GM21390 (cell line): ENCODE measurements around the gene ABTB1.
"Not testable (repeated sequence)": the region's sequence is repeated elsewhere in the genome, so short reads cannot be mapped to it uniquely, and the experiment has no call there.

ENCODE experiments used
- ATAC-seq: cut with Tn5 transposase; IDR thresholded peaks from one replicate; pipeline ENCODE4 v1.9.1; 2021; ENCODE audit not compliant: unreplicated experiment

ABTB1 gene

DNA sequence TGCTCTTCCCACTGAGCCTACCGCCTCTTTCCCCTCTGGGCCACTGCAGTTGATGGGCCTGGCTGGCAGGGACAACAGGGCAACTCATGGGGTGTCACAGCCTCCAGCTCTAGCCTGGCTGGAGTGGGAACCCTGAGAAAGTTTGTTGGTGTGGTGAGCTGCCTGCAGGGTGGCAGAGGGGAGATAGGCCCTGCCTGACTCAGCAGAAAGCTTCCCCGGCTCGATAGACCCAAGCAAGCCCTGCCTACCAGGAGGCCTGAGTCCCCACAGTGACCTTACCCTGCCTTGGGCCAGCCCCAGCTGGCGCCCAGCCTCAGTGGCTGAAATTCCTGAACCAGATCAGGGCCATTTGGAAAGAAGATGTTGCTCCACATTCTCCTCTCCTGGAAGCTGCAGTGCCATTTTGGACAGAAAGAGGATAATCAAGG is 29.4 kb downstream of the ABTB1 start:
- no peak for ATAC-seq

DNA sequence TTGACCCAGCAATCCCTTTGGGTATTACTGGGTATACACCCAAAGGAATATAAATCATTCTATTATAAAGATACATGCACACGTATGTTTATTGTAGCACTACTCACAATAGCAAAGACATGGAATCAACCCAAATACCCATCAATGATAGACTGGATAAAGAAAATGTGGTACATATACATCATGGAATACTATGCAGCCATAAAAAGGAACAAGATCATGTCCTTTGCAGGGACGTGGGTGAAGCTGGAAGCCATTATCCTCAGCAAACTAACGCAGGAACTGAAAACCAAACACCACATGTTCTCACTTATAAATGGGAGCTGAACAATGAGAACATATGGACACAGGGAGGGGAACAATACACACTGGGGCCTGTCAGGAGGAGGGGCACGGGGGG is 32.1 kb downstream of the ABTB1 start:
- not testable (repeated sequence) for ATAC-seq

DNA sequence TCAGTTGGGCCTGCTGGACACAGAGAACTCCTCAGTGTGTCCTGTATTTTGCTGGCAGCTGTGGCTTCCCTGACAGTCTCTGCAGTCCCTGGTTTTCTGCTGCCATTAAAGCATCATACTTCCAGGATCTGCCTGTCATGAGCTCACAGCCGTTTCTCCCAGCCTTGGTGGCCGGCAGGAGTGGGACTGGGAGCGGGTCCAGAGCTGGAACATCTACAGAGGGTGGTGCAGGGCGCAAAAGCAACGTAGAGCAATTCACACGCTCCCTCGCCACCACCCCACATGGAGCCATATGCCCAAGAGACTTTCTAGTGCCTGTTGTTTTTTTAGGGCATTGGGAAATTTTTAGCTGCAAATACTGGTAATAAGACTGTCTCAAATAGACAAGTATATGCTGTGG is 33.6 kb downstream of the ABTB1 start:
- ATAC-seq = no peak

DNA sequence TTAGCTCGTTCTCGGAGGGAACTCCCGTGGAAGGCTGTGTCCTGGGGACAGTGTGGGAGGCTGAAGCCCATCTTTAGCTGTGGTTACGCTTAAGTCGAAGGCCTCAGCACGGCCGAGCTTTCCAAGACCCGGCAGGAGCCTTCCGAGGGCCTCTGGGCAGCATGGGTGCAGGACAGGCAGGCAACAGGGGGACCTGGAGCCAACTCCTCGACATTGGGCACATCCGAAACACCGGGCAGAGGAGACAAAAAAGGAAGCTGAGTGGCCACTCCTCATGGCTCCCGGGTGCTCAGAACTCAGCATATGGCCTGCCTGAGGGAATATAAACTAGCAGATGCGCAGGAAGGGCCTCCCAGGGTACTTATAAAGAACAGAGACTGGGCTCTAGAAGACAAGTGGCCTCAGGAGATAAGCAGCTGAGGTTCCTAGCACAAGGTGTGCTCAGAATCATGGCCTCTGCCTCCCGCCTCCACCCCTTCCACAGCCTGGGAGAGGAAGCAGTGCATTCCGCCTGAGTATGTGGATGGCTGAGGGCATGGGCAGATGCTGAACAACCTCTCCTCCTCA is 34.1 kb downstream of the ABTB1 start:
- ATAC-seq = no peak

DNA sequence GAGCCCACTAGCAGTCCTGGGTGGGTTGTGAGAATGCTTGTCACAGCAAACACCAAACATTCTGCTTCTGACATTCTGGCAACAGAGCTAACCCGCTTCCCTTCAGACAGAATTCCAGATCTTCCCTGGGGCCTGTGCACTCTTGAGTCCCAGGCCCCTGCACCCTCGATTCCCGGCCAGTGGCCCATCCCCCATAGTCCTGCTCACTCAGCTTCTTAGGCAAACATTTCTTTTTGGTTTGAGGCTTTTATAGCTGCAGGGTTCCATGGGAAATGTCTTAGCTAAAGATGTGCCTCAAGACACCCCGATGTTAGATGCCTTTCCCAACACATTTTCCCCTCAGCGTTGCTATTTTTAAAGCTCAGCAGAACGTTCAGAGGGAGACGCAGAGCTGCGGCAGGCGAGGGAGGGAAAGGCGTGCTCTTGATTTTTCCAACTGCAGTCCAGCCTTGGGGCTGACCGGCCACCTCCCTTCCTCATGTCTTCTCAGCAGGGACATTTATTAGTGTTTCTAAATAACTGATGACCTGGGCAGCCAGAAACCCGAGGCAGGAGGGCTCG is 35.2 kb downstream of the ABTB1 start:
- ATAC-seq = no peak

DNA sequence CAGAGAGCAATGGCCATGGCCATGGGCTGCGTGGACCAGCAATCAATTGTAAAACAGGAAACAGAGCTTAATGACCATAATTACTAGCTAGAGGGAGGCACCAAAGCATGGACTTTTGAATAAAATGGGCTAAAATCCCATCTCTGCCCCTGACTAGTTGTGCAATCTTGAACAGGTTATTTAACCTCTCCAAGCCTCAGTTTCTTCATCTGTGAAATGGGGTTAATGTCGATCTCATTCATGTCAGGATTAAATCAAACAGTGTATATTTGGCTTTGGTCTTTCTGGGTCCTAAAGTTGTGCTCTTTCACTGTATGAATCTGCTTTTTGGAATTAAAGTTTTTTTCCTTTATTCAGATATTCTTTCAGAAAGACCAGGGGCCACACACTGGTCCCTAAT is 36.1 kb downstream of the ABTB1 start:
- ATAC-seq = no peak

DNA sequence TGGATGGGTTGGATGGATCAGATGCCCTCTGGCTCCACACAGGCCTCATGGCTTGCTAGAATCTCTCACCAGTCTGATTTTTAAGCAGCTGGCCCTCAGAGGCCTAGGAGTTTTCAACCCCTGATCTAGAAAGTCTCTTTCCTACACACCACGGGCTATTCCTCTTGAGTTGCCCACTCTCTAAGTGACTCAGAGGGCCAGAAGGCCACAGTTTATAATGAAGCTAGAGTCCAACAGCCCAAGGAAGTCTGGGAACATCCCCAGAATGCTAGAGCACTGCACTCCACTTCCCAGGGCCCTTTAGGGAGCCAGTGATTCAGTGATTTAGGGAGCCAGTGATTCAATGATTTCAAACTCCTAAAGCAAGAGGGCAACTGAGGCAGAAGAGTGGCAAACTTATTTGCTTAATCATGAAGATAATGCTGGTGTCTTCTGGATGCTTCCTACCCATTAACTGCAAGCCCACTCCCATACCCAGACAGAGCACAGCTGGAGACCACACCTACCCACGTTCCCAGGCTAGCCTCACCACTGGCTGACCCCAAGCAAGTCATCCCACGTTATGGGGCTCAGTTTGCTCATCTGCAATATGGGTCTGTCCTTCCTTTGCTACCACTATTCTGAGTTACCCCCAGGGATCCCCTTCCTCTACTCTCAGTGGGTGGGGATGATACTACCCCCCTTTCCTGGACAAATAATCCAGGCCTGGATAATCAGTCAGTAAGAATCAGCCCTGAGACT is 36.7 kb downstream of the ABTB1 start:
- no peak for ATAC-seq

DNA sequence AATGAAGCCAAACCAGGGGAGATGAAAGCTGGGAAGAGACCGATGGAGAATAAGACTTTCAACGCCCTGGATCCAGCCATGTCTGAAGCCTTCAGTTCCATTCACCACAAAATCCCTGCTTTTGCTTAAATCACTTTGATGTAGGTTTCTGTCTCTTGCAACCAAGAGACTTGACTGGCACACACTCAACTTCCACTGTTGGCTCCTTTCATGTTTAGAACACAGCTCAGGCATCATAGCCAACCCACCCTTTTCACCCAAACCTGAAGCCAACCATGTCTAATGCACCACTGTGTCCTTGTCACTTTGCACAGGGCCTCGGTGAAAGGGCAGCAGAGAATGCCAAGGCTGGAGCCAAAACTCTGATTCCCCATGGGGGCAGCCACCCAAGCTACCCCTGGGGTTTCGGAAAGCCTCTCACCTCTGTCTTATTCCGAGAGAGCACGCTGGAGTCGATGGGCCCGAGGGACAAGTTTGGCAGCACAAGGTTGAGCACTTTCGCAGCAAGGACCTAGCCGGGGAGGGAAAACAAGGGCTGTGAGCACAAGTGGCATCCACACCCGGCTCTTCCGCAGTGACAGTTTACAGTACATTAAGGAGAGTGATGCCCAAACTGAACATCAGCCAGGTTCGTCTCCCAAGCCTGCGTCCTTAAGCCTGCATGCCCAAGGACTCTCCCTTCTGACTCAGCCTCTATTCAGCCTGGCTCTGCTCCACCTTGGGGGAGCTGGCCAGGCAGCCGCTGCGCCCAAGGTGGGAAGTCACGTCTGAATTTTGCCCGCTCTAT is 37.6 kb downstream of the ABTB1 start:
- no peak for ATAC-seq

DNA sequence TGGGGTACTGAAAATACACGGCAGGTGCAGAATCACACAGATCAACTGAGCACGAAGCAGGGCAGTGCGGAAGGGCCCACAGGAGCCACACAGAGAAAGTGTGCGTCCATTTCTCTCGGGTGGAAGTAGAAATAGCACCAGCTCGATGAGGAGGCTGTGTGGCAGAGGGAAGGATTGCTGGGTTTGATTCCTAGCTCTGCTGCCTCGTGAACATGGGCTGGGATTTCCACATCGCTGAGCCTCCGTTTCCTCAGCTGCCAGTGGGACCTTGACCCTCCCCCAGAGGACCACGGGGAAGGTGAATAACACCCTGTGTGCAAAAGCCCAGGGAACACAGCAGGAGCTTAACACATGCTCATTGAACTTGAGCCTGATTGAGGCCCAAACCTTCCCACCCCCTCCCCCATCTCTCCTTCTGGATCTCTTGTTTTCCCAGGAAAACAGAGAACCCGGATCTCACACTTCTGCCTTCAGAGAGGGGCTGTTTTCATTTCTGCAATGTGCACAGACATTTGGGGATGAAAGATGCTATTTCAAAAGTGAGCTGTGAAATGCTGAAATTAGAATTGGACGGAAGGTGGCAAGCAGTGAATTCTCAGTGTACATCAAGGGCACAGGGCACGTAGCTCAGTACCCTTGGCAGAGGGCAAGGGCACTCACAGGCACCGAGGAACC is 38.4 kb downstream of the ABTB1 start:
- ATAC-seq = no peak

DNA sequence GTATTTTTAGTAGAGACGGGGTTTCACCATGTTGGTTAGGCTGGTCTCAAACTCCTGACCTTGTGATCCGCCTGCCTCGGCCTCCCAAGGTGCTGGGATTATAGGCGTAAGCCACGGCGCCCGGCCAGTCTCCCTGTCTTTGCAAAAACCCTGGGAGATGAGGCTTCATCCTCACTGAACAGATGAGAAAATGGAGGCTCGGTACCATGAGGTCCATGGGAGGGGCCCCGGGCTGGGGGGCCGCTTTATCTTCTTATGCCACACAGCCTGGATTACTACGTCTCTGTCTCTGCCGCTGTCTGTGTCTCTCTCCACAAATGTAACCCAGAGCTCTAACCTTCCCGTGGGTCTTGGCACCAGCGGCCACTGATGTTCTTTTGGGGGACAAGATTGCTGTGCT is 39.1 kb downstream of the ABTB1 start:
- no peak for ATAC-seq

DNA sequence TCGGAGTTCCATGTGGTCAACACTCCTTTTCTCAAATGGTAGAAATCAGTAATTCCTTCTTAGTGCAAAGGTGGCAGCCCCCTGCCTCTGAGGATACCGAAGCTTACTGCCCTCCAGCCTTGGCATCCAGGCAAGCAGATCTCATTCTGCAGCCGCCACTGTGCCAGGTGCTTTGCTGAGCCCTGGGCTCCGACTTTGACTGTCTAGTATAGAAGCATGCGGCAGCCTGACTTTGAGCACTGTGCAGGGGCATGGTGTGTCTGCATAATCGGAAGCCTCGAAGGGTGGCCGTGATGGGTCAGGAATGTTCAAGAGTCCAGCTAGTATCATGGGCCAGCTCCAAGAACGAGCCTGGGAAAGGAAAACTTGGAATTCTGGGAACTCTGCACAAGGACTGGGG is 39.7 kb downstream of the ABTB1 start:
- ATAC-seq = no peak

DNA sequence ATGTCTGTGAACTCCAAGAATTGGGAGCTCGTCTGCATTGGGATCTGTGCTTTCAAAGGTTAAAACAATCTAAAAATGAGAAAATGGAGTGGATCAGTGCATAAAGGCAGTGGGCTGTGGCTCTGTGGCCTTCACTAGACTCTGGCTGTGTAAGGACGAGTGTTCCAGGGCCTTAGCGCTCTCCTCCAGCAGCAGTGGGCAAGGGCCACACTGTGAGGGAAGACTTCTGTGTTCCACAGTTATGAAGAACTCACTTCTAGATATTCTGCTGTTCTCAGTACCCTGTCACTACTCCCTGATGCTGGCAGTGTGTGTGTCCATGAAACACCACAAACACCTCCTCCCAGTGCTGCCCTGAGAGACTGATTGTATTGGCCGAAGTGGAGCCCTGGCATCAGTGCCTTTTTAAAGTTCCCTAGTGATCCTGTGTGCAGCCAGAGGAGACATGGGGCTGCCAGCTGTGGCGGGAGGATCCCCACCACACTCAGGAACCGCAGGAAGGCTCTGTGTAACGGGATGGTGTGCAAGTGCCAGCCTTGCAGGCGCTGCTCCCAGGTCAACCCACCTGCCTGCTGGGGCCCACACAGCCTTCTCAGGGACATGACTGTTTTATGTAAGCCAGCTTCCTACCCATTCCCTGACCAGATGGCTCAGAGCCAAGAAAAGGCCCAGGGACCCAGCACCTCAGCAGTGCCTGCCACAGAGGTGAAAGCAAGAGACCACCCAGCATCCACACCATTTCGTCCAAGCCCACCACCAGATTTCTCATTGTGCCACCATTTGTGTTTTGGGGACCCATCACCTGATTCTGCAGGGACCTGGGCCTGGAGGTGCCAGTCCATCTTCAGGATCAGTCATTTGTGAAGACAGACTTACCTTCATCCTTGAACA is 40.4 kb downstream of the ABTB1 start:
- no peak for ATAC-seq

DNA sequence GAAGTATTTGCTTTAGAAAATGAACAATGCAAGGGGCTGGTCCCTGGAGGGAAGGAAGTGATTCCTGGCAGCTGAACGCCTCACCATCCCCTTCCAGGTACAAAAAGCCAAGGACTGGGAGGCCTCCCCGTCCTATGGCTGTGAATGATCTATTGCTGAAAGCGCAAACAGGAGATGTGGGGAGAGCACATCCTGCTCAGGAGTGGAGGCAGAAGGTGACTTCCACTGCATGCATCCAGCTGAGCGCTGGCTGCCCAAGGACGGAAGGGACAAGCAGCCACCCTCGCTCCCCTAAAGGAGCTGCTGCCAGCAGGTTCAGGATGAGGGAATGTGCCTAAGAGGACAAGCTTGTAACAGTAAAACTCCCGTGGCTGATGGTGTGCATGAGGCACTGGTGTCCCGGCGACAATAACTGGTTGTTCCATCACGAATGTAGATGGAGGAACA is 41.4 kb downstream of the ABTB1 start:
- ATAC-seq = no peak

DNA sequence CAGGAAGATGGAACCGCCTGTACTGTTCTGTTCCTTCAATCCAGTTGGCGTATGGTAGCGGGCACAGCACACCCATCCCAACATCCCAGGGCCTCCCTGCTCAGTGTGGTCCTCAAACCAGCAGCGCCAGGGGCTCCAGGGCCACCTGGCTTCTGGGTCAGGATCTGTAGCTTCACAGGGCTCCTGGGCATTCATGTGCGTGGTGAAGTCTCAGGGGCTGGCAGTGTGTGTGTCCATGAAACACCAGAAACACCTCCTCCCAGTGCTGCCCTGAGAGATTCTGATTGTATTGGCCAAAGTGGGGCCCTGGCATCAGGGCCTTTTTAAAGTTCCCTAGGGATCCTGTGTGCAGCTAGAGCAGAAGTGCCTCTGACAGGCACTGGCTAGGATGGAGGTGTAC is 42.1 kb downstream of the ABTB1 start:
- no peak for ATAC-seq

DNA sequence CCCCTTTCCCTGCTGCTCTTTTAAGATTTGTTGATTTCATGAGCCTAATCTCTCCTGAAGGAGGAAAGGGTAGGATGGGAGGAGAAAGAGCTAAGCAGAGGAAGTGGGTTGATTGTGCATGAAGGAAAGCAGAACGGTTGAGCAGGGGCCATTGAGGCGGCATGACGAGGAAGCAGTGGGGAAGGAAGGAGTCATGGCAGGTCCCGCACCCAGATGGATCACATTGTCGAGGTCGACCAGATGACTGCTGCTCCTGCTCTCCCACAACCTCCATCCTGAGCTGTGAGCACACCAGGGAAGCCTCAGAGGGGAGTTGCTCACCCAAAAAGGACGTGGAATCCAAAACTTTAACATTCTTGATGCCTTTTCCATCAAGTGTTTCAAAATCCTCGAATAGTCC is 42.8 kb downstream of the ABTB1 start:
- ATAC-seq = no peak

DNA sequence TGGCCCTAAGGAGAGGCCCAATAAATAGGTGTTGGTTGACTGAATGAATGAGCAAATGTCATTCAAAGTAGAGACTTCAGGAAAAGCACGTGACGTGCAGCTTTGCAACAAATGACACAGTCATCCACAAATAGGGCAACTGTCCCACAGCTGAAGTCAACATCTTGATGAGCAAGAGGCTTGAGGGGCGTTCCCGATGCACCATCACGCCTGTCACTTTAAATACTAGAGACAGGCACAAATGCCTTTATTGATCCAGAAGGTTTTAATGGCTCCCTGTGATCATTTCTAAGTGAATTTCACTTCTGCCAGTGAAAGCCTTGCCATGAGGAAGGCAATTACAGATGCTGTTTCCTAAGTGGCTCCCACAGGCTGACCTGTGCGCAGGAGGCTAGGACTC is 43.6 kb downstream of the ABTB1 start:
- ATAC-seq = no peak

DNA sequence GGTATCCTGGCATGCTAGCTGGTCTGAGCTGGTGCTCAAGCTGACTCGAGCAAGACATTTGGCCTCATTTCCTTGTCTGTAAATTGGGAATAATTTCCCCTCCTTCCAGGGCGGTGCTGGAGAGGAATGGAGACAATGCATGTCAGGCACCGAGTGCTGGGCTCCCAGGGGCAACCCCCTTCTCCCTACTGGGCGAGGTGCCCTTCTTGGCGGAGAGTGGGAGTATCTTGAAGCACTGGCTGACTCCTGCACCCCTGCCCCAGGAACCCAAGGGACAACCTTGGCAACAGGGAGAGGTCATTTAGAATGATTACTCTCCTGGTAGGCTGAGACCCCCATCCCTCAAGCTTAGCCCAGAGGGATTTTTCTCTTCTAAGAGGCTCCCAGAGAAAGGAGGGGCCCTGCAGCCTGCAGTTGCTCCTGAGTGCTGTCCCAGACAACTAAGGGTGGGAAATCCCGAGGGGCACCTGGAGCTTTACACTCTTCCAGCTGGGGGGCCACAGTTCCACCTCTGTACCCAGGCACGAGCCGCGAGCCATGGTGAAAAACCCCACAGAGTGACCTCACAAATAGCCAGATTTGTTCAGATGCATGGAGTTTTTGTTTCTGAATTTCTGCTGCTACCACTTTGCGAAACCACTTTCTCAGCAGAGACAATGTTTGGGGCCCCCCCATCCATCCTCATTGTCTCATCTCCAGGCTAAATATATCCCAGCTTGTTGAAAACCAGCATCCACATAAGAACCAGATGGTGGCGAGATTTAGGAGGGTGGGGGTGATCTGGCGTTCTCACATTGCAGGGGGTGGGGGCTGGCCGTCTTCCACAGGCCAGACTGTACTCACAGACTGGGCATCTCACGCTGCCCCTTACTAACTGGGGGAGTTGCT is 44.8 kb downstream of the ABTB1 start:
- no peak for ATAC-seq

DNA sequence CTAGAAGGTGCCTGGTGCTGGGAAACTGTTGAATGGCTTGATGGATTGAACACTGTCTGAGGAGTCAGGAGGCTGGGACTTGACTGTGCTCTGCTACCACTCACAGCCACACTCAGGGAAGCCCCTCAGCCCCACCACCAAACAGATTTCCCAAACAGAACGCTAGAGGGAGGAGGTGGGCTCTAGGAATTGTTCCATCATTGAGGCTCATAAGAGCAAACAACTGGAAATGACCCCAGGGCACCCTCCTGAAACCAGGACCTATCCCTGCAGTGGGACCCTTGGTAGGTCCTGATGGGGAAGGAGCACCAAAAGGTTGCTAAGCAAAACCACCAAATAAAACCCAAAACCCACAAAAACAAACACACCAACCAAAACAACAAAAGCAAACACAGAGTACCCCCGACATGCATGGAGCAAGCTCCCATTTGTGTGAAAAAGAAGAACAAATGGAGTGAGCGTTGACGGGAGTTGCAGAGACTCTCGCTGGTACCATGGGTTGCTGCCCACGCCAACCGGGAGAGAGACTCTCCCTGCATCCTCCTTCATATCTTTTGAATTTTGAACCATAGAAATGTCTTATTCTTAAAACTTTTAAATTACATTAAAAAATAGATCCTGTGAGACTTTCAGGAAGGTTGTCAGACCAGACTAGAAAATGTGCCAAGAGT is 45.6 kb downstream of the ABTB1 start:
- no peak for ATAC-seq

DNA sequence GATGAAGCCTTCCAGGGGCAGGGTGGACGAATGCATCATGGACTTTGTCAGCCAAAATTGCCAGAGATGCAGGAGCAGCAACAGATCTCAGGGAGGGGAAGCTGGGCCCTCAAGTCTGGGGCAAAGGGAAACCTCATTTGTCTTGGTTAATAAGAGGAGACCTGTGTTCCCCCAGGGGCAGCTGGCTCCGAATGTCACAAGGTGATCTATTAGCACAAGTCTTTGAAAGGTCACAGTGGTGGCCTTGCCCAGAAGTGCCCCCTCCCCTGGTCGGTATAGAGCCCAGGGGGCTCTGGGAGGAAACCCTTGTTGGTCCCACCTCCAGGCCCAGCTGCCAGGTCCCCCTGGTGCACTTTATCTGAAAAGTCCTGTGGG is 46.2 kb downstream of the ABTB1 start:
- ATAC-seq = no peak
